ENCODE data around the gene THAP9.

Gene THAP9

DNA sequence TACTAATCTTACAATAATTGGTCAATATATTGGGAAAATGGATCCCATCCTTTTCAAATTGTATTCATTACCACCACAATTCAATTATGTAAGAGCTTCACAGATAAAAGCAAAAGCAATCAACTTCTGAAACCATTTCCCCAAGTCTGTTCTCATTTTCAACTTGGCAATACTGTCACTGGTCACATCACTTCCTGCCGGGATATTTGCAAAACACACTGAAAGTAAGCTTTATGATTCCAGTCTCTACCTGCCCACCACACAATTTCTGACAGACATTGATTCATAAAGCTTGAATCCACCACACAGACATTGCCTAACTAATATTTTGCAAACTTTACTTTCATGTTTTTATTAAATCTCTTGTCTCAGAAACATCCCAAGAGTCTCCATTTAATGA, 56.5 kb downstream of the THAP9 start:
- DNase-seq (ENCODE audit: low spot score) = no peak

GRCh38 chr4:82965763-82966162, 65.2 kb downstream of the THAP9 start:
- no peak for DNase-seq (ENCODE audit: low spot score)

DNA sequence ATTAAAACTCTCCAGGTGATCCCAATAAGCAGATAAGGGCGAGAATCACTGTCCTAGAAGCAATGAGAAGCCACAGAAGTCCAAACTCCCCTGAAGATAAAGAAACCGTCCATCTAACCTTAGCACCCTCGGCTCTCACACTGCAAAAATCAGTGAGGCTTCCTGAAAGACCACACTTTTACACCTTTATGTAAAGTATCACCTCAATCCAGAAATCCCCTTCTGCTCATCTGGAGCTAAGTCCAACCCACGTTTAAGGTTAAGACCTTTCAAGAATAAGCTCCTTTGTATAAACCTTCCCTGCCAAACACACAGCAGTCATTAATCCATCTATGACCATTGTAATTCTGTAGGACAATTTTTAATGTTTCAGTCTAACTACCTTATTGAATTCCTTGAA, 68.4 kb downstream of the THAP9 start:
- DNase-seq (ENCODE audit: low spot score) = no peak

- DNase-seq (ENCODE audit: low spot score) = no peak
Observed at GRCh38 chr4:82969414-82969813, 68.9 kb downstream of the THAP9 start.
